Ishikawa (cell line): ENCODE results near the gene DHX40.

Experiments
- CEBPB ChIP-seq: IDR thresholded peaks from 2 replicates; pipeline ENCODE4 v1.6.1; 2012
- CREB1 ChIP-seq: IDR thresholded peaks from 2 replicates; pipeline ENCODE4 v1.6.1; 2012; ENCODE audit warnings: low read depth
- EGR1 ChIP-seq: IDR thresholded peaks from 2 replicates; pipeline ENCODE4 v1.6.1; 2012
- EP300 ChIP-seq: IDR thresholded peaks from 2 replicates; pipeline ENCODE4 v1.6.1; 2012; ENCODE audit warnings: borderline replicate concordance
- FOXM1 ChIP-seq: IDR thresholded peaks from 2 replicates; pipeline ENCODE4 v1.6.1; 2012; ENCODE audit warnings: low read depth, borderline replicate concordance
- MAX ChIP-seq: IDR thresholded peaks from 2 replicates; pipeline ENCODE4 v1.6.1; 2012
- NFIC ChIP-seq: IDR thresholded peaks from 2 replicates; pipeline ENCODE4 v1.6.1; 2012
- RAD21 ChIP-seq: IDR thresholded peaks from 2 replicates; pipeline ENCODE4 v1.6.1; 2012; ENCODE audit warnings: low read depth
- REST ChIP-seq: IDR thresholded peaks from 2 replicates; pipeline ENCODE4 v1.6.1; 2012; ENCODE audit warnings: low read depth, mild to moderate bottlenecking
- TAF1 ChIP-seq: IDR thresholded peaks from 2 replicates; pipeline ENCODE4 v1.6.1; 2012; ENCODE audit warnings: low read depth, mild to moderate bottlenecking
- TCF12 ChIP-seq: IDR thresholded peaks from 2 replicates; pipeline ENCODE4 v1.6.1; 2012; ENCODE audit warnings: low read depth
- TEAD4 ChIP-seq: IDR thresholded peaks from 2 replicates; pipeline ENCODE4 v1.6.1; 2012
- USF1 ChIP-seq: IDR thresholded peaks from 2 replicates; pipeline ENCODE4 v1.6.1; 2012
- YY1 ChIP-seq: IDR thresholded peaks from 2 replicates; pipeline ENCODE4 v1.6.1; 2012; ENCODE audit warnings: low read depth
- ZBTB7A ChIP-seq: IDR thresholded peaks from 2 replicates; pipeline ENCODE4 v1.6.1; 2012; ENCODE audit warnings: low read depth

DHX40 gene

GRCh38 chr17:59561042-59561441 is 4.4 kb upstream of the DHX40 start:
- TF ChIP-seq YY1 (no peak), CREB1 (no peak), RAD21 (no peak)

DNA sequence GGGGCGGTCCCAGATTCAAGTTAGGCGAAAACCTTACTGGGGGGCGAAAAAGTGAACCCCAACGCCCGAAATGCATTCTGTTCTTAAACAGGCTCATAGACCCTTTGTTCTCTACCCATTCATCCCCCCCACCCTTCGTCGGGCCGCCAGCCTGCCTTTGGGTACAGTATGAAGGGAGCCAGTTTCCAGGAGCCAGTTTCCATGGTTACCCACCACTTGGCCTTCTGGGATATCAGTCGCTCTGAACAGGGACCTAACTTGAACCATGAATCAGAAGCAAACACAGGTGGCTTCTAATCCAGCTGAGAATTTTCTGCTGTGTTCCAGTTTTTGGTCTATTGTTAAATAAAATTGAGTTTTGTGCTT is 532 bp downstream of the DHX40 start:
- TF ChIP-seq RAD21: no peak
- TF ChIP-seq FOXM1: no peak
- TF ChIP-seq TAF1: no peak
- no peak for TF ChIP-seq ZBTB7A
- TF ChIP-seq TEAD4: no peak
- TF ChIP-seq REST: no peak

DNA sequence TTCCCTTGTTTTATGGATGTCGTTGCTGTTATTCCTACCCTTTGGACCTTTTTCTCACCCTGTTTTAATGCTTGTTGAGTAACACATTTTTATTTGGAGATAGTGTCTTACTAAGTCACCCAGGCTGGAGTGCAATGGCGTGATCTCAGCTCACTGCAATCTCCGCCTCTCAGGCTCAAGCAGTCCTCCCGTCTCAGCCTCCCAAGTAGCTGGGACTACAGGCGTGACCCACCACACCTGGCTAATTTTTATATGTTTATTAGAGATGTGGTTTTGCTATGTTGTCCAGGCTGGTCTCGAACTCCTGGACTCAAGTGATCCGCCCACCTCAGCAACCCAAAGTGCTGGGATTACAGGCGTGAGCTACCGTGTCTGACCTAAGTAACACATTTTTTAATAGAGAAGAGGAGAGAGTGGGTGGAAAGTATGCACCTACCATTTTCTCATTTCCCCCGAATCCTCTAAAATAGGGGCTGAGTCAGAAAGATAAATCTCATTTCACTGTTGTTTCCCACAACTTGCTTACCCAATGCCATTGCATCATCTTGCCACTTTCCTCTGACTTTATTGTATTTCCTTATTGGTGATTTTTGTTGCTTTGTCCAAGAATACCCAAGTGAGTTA is 7.0 kb downstream of the DHX40 start:
- TF ChIP-seq CREB1: no peak
- TF ChIP-seq YY1: no peak
- no peak for TF ChIP-seq EP300
- no peak for TF ChIP-seq FOXM1
- TF ChIP-seq CEBPB: no peak
- no peak for TF ChIP-seq USF1
- TF ChIP-seq ZBTB7A: no peak
- no peak for TF ChIP-seq TEAD4

DNA sequence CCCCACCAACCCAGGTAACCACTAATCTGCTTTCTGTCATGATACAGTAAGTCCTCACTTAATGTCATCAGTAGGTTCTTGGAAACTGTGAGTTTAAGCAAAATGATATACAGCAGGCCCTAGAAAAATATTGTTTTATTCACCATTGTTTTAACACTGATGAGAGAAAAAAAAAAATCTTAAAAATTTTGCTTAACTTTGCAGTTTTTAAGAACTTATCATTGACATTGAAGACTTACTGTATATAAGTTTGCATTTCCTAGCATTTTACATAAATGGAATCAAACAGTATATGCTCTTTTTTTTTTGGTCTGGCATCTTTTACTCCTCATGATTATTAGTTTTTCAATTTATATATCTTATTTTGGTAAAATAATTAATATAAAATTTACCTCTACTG is 34.8 kb downstream of the DHX40 start:
- TF ChIP-seq CREB1 (no peak), EGR1 (no peak), YY1 (no peak), TEAD4 (no peak), MAX (no peak), REST (no peak), TCF12 (no peak), RAD21 (no peak)

GRCh38 chr17:59601130-59601529 is 35.7 kb downstream of the DHX40 start:
- no peak for TF ChIP-seq EGR1
- TF ChIP-seq USF1: no peak
- TF ChIP-seq ZBTB7A: no peak
- no peak for TF ChIP-seq RAD21
- no peak for TF ChIP-seq CREB1
- no peak for TF ChIP-seq REST
- TF ChIP-seq FOXM1: no peak

DNA sequence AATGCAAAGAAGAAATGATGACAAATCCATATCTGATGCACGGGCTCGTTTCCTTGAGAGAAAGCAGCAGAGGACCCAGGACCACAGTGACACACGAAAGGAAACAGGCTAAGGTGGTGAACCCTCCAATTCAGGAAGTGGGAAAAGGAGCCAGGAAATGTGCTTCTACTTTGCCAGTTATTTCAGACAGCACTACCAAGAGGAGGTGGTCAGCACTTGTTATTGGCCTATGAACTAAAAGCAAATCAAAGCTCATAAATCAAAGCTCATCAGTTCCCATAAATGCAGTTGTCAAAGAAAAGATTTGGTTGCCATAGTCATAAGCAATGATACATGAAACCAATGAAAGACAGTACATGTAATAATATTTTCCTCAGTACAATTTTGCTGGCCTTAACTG is 41.7 kb downstream of the DHX40 start:
- TF ChIP-seq USF1 (no peak), MAX (no peak), NFIC (no peak), TAF1 (no peak), YY1 (no peak), REST (no peak), EP300 (no peak), TEAD4 (no peak), CEBPB (no peak), FOXM1 (no peak), CREB1 (no peak), ZBTB7A (no peak)
